KOPT-K1 (cell line): ENCODE measurements around the gene IKBKG.
"Not testable (repeated sequence)": the region's sequence is repeated elsewhere in the genome, so short reads cannot be mapped to it uniquely, and the experiment has no call there.

Experiments used
- H3K27ac ChIP-seq: fragments of 200-600 bp; sonication (generic); 2 replicates; pipeline ENCODE4 v1.5.1; 2016; ENCODE audit warnings: antibody characterized with exemption, mild to moderate bottlenecking, low read depth, low read length; ENCODE audit not compliant: poor library complexity, severe bottlenecking
- H3K36me3 ChIP-seq: fragments of 200-600 bp; sonication (generic); 2 replicates; pipeline ENCODE4 v1.5.1; 2017; ENCODE audit warnings: antibody characterized with exemption, mild to moderate bottlenecking, low read length, moderate library complexity; ENCODE audit not compliant: insufficient read depth
- H3K9me3 ChIP-seq: fragments of 200-600 bp; sonication (generic); 2 replicates; pipeline ENCODE4 v1.5.1; 2017; ENCODE audit warnings: antibody characterized with exemption, low read length, mild to moderate bottlenecking; ENCODE audit not compliant: insufficient read depth, poor library complexity, severe bottlenecking

Gene IKBKG

GRCh38 chrX:154547245-154548027, at the start of gene IKBKG:
IKBKG (plus strand) TSS chrX:154547620; CDS start chrX:154552003, 4,383 bp downstream.
- Histone ChIP-seq H3K9me3 (no peaks in the 10 kb centered on the region), H3K27ac (peak within 1 kb of the TSS; percentile 95), H3K36me3 (peaks cover 32% of the 10 kb centered on the region)

GRCh38 chrX:154501423-154501822, 46.0 kb upstream of the IKBKG start:
- H3K27ac ChIP-seq, H3K36me3 ChIP-seq, H3K9me3 ChIP-seq: not testable (repeated sequence)

- Histone ChIP-seq H3K9me3 (no peaks in the 10 kb centered on the region), H3K36me3 (peaks cover 5% of the 10 kb centered on the region; the same call in 1 of the 2 replicates), H3K27ac (no peak overlapping the region)
Observed at GRCh38 chrX:154502098-154502497, 45.3 kb upstream of the IKBKG start.

- peaks cover 5% of the 10 kb centered on the region; the same call in 1 of the 2 replicates for H3K36me3 ChIP-seq
- no peak overlapping the region for H3K27ac ChIP-seq
- no peaks in the 10 kb centered on the region for H3K9me3 ChIP-seq
Observed at GRCh38 chrX:154502989-154503388, 44.4 kb upstream of the IKBKG start.

- no peaks in the 10 kb centered on the region for H3K9me3 ChIP-seq
Observed at GRCh38 chrX:154505734-154506133, 41.7 kb upstream of the IKBKG start.

GRCh38 chrX:154506483-154507332, 40.7 kb upstream of the IKBKG start:
- H3K9me3 ChIP-seq: no peaks in the 10 kb centered on the region
- H3K36me3 ChIP-seq: peaks cover 5% of the 10 kb centered on the region; the same call in 1 of the 2 replicates
- H3K27ac ChIP-seq: no peak overlapping the region

More at GRCh38 chrX:154505734-154506133, 41.7 kb upstream of the IKBKG start:
- Histone ChIP-seq H3K36me3 (peaks cover 5% of the 10 kb centered on the region; the same call in 1 of the 2 replicates), H3K27ac (no peak overlapping the region)

- H3K36me3 ChIP-seq: peaks cover 5% of the 10 kb centered on the region; the same call in 1 of the 2 replicates
- no peak overlapping the region for H3K27ac ChIP-seq
- H3K9me3 ChIP-seq: no peaks in the 10 kb centered on the region
Observed at GRCh38 chrX:154507673-154508383, 39.6 kb upstream of the IKBKG start.

GRCh38 chrX:154508384-154508745, 39.1 kb upstream of the IKBKG start:
- H3K27ac ChIP-seq: no peak overlapping the region
- no peaks in the 10 kb centered on the region for H3K9me3 ChIP-seq
- peaks cover 5% of the 10 kb centered on the region; the same call in 1 of the 2 replicates for H3K36me3 ChIP-seq

- peaks cover 5% of the 10 kb centered on the region; the same call in 1 of the 2 replicates for H3K36me3 ChIP-seq
- no peaks in the 10 kb centered on the region for H3K9me3 ChIP-seq
- no peak overlapping the region for H3K27ac ChIP-seq
Observed at GRCh38 chrX:154509455-154509854, 38.0 kb upstream of the IKBKG start.

- Histone ChIP-seq H3K9me3 (no peaks in the 10 kb centered on the region), H3K27ac (peak overlapping the region; percentile 43), H3K36me3 (no peaks in the 10 kb centered on the region; the same call in 1 of the 2 replicates)
Observed at GRCh38 chrX:154511761-154512160, 35.7 kb upstream of the IKBKG start.

GRCh38 chrX:154512879-154513553, 34.4 kb upstream of the IKBKG start:
- H3K9me3 ChIP-seq: no peaks in the 10 kb centered on the region
- no peaks in the 10 kb centered on the region; the same call in 1 of the 2 replicates for H3K36me3 ChIP-seq
- H3K27ac ChIP-seq: no peak overlapping the region

GRCh38 chrX:154513716-154514115, 33.7 kb upstream of the IKBKG start:
- no peaks in the 10 kb centered on the region; the same call in 1 of the 2 replicates for H3K36me3 ChIP-seq
- no peak overlapping the region for H3K27ac ChIP-seq
- no peaks in the 10 kb centered on the region for H3K9me3 ChIP-seq

- no peaks in the 10 kb centered on the region for H3K36me3 ChIP-seq
- H3K27ac ChIP-seq: peak overlapping the region; percentile 78
- no peaks in the 10 kb centered on the region for H3K9me3 ChIP-seq
Observed at GRCh38 chrX:154515090-154515965, 32.1 kb upstream of the IKBKG start.
